GM13977 (cell line): Measurements from ENCODE around the gene RGSL1.

ENCODE experiments used
- DNase-seq: peaks from one replicate; pipeline ENCODE4 v3.0.0; 2012; ENCODE audit warnings: low spot score
- CTCF ChIP-seq: IDR thresholded peaks from 2 replicates; pipeline ENCODE4 v1.5.1; 2012; ENCODE audit warnings: mild to moderate bottlenecking, control low read depth; ENCODE audit not compliant: insufficient read depth; ENCODE audit errors: extremely low read depth, missing control alignments
- in situ Hi-C: fragments of 300-500 bp; cut with MboI; formaldehyde crosslinking; loops from one replicate; pipeline ENCODE4 v1.12.0; 2022; ENCODE audit warnings: low sequenced_read_pairs, low pct_unique_long_range_greater_than_20kb, mixed read lengths, inconsistent platforms; ENCODE audit not compliant: unreplicated experiment

Gene RGSL1

GRCh38 chr1:182563095-182563494 lies 113.1 kb downstream of the RGSL1 start:
- in situ Hi-C loops: no loop called here
- TF ChIP-seq CTCF: no peak
- no peak for DNase-seq

GRCh38 chr1:182564406-182565004 lies 114.6 kb downstream of the RGSL1 start:
- no peak for DNase-seq
- TF ChIP-seq CTCF: no peak
- in situ Hi-C loops: no loop called here

DNA sequence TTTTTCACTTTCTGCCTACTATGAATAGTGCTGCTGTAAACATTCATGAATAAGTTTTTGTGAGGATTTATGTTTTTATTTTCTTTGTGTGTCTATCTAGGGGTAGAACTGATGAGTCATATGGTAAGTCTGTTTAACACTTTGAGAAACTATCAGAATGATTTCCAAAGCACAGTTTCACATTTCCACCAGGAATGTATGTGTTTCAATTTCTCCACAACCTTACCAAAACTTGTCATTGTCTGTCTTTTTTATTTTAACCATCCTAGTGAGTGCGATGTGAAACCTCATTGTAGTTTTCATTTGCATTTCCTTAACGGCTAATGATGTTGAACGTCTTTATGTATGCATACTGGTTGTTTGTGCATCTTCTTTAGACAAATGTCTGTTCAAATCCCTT lies 115.6 kb downstream of the RGSL1 start:
- no peak for TF ChIP-seq CTCF
- in situ Hi-C loops: no loop called here
- DNase-seq: no peak

GRCh38 chr1:182567629-182568028 lies 117.7 kb downstream of the RGSL1 start:
- no peak for TF ChIP-seq CTCF
- in situ Hi-C loops: no loop called here
- no peak for DNase-seq

GRCh38 chr1:182568647-182569284 lies 118.8 kb downstream of the RGSL1 start:
- no peak for TF ChIP-seq CTCF
- in situ Hi-C loops: no loop called here
- no peak for DNase-seq

- DNase-seq: no peak
- no peak for TF ChIP-seq CTCF
- in situ Hi-C loops: no loop called here
Measured at GRCh38 chr1:182569939-182570610, 120.1 kb downstream of the RGSL1 start.
